Suprapubic skin (tissue), 3 donors: ENCODE results near the gene DNAJB12.

ENCODE experiments used
- CTCF ChIP-seq, 2 donors: fragments of 200-600 bp in 1 of 2; fragments of 450-650 bp in 1 of 2; sonication (generic) in 1 of 2; IDR thresholded peaks; one replicate each; pipeline ENCODE4 v1.5.1; 2016 to 2019; ENCODE audit warnings: antibody characterized with exemption in 2 of 2, mild to moderate bottlenecking in 1 of 2, moderate library complexity in 1 of 2
- POLR2AphosphoS5 ChIP-seq, 3 donors: sonication (generic); formaldehyde crosslinking; IDR thresholded peaks; one replicate each; pipeline ENCODE4 v1.6.1; 2017; ENCODE audit warnings: antibody characterized with exemption in 3 of 3

GRCh38 chr10:72303424-72304128 is 51.1 kb downstream of the DNAJB12 start:
- TF ChIP-seq POLR2AphosphoS5 (IDR thresholded peaks at IDR 0.05) (no peak), CTCF (IDR thresholded peaks at IDR 0.05) (no peak)
